ENCODE results near the gene ALDOA. TPM values are rescaled to one million over a fixed set of nuclear protein-coding genes. Genes with fewer than 3 reads are reported as not detected.
A peak's percentile ranks its signal among the peaks of the same experiment; 100 is the strongest.
"Not testable (repeated sequence)": the region's sequence is repeated elsewhere in the genome, so short reads cannot be mapped to it uniquely, and the experiment has no call there.

ALDOA gene
- total RNA-seq, 1 donor from 2014 or later, result 2,037 TPM

DNA sequence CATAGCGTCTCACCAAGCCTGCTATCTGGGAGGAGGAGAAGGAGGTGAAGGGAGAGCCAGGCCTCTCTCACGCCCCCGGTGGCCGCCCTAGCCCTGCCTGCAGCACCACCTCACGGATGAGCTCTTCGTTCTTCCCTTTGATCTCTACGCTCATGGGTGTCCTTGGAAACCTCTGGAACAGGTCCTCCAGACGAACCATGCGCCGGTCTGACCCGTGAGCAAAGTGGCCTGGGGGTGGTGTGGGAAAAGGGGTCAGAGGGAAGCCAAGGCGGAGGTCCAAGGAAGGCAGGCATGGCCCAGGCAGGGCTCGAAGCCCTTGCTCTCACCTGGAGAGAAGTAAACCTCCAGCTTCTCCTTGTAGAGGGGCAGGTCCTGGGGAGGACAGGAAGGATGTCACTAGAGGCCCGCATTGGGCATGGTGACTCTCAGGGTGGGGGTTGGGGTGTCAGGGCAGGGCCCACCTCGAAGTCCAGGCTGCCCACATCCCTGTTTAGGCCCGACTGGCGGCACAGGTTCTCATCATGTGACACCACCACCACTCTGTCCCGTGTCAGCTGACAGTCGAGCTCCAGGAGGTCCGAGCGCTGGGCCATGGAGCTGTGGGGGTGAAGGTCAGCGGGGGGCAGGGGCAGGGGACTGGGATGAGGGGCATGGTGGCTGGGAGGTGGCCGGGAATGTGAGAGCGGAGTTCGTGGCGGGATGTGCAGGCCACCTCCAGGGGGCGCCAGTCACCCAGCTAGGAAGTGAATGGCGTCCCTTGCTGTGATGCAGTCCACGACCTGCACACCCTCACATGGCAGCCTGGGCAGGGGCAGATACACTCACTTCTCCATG, 46.9 kb downstream of the ALDOA start:
- Mint-ChIP-seq H3K27me3 (ENCODE audit: low read depth) (no peaks in the 10 kb centered on the region), H3K4me1 (ENCODE audit: low read depth) (no peaks in the 10 kb centered on the region), H3K36me3 (ENCODE audit: low read depth) (peaks cover 27% of the 10 kb centered on the region), H3K27ac (no peak overlapping the region), H3K4me3 (ENCODE audit: low read depth) (no peak overlapping the region), H3K9me3 (no peaks in the 10 kb centered on the region)
- DNase-seq (ENCODE audit: low spot score), result peak; percentile 53
- intact Hi-C loops (cut with micrococcal nuclease), result no loop called here

DNA sequence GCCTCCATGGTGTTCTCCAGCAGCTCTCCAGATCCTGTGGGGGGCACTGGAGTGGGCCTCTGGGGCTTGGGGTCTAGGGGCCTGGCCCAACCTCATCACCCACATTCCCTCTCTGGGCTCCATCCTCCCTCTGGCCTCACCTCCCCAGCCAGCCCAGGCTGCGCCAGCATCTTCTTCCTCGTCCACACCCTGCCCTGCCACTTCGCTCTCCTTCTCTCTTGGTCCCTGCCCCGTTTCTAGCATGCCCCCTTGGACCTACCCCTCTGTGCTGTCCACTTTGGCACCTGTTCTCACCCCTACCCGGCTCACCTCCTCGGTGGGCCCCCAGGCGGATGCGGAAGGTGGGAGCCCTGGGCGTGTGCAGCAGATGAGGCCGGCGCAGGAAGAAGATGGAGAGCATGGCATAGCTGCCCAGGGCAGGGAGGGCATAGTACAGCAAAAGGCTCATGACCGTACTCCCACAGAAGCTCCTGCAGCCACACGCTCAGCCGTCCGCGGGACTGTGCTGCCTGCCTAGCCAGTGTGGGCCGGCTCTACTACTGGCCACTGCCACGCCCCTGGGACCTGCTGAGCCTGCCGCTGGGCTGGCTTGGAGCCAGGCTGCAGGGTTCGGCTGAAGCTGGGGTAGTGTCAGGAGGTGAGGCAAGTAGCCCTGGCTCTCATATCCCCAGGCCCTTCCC, 47.6 kb downstream of the ALDOA start, which contains the start of gene GDPD3:
GDPD3 (minus strand) TSS at position 507 of the 680 bp plus-strand sequence; CDS start at position 448, 59 bp downstream.
- peaks cover 25% of the 10 kb centered on the region for H3K36me3 Mint-ChIP-seq (ENCODE audit: low read depth)
- H3K4me3 Mint-ChIP-seq (ENCODE audit: low read depth), result no peak within 1 kb of the TSS
- H3K4me1 Mint-ChIP-seq (ENCODE audit: low read depth), result no peaks in the 10 kb centered on the region
- no peak for DNase-seq (ENCODE audit: low spot score)
- H3K27me3 Mint-ChIP-seq (ENCODE audit: low read depth), result no peaks in the 10 kb centered on the region
- no peak within 1 kb of the TSS for H3K27ac Mint-ChIP-seq
- intact Hi-C loops (cut with micrococcal nuclease), result no loop called here
- no peaks in the 10 kb centered on the region for H3K9me3 Mint-ChIP-seq

DNA sequence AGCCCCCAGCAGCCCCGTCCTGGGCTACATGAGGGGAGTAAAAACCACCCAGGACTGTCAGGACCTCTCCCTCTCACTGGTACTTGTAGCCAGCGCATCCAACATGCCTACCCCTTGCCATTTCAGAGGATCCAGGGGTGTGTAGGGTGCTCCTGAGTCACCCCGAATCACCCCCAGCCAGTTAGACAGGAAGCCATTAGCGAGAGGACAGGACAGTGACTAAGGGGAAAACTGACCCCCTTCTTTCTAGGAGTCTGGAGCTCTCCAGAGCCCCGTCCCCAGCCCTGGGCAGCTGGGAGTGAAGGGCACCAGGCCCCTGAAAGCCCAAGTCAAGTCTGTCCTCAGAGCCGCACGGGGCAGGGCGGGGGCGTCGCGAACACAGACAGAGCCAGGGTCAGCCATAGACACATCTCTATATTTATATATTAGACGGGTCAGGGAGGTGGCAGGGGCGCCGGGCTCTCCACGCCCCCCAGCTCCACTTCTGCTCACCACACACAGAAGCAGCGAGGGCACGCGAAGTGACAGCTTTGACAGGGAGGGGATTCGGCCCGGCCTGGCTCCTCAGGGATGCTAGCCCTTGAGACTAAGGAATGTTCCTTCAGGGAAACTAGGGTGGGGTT, 48.3 kb downstream of the ALDOA start:
- Mint-ChIP-seq H3K27ac (no peak overlapping the region), H3K27me3 (ENCODE audit: low read depth) (no peaks in the 10 kb centered on the region), H3K9me3 (no peaks in the 10 kb centered on the region), H3K4me3 (ENCODE audit: low read depth) (no peak overlapping the region), H3K4me1 (ENCODE audit: low read depth) (no peaks in the 10 kb centered on the region), H3K36me3 (ENCODE audit: low read depth) (peaks cover 26% of the 10 kb centered on the region)
- intact Hi-C loops (cut with micrococcal nuclease), result no loop called here
- no peak for DNase-seq (ENCODE audit: low spot score)

DNA sequence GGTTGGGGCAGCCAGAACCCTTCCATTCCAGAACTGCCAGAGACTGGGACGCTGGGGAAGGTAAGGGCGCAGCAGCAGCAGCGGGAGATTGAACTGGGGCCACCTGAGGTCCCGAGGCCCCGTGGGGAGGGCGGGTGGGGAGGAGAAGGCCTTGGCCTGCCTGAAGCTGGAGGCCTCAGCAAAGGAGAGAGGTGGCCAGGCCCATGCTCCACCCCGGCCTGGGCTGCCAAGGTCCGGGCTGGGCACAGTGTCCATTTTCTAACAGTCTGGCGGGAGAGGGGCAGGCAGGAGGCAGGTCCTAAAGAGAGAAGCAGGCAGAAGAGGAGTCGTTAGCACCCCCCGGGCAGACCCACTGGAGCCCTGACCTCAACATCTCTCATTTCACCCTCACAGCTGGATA, 48.9 kb downstream of the ALDOA start:
- H3K36me3 Mint-ChIP-seq (ENCODE audit: low read depth), result peaks cover 30% of the 10 kb centered on the region
- intact Hi-C loops (cut with micrococcal nuclease), result no loop called here
- H3K27ac Mint-ChIP-seq, result no peak overlapping the region
- peaks cover 3% of the 10 kb centered on the region for H3K4me1 Mint-ChIP-seq (ENCODE audit: low read depth)
- H3K4me3 Mint-ChIP-seq (ENCODE audit: low read depth), result no peak overlapping the region
- no peak for DNase-seq (ENCODE audit: low spot score)
- no peaks in the 10 kb centered on the region for H3K27me3 Mint-ChIP-seq (ENCODE audit: low read depth)
- no peaks in the 10 kb centered on the region for H3K9me3 Mint-ChIP-seq

DNA sequence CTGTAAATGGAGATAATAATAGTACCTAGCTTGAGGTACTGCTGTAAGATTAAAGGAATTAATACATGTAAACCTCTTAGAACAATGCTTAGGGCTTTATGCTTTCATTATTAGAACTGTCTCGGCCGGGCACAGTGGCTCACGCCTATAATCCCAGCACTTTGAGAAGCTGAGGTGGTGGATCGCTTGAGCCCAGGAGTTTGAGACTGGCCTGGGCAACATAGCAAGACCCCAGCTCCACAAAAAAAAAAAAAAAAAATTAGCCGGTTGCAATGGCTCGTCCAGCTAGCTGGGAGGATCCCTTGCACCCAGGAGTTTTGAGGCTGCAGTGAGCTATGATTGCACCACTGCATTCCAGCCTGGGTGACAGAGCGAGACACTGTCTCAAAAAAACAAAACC, 49.3 kb downstream of the ALDOA start:
- H3K9me3 Mint-ChIP-seq; H3K4me3 Mint-ChIP-seq (ENCODE audit: low read depth); H3K4me1 Mint-ChIP-seq (ENCODE audit: low read depth); H3K27ac Mint-ChIP-seq; DNase-seq (ENCODE audit: low spot score); H3K27me3 Mint-ChIP-seq (ENCODE audit: low read depth); intact Hi-C loops (cut with micrococcal nuclease): not testable (repeated sequence)
- H3K36me3 Mint-ChIP-seq (ENCODE audit: low read depth), result peaks cover 32% of the 10 kb centered on the region

DNA sequence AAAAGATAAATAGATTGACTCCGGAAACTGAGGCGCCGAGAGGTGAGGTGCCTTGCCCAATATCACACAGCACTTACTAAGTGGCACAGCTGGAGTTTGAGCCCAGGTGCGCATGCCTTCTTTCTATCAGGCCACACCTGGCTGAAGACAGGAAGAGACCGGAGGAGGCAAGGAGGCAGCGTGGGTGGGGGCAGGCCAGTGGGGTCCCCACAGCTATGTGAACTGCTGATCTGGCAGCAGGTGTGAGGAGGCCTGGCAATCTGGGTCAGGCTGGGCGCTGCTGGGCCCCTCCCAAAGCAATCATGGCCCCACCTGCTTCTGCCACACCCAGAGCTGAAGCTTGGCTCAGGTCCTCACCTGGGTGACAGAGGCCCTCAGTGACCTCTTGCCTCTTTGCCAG, 49.7 kb downstream of the ALDOA start:
- DNase-seq (ENCODE audit: low spot score), result no peak
- Mint-ChIP-seq H3K27me3 (ENCODE audit: low read depth) (no peaks in the 10 kb centered on the region), H3K36me3 (ENCODE audit: low read depth) (peaks cover 32% of the 10 kb centered on the region), H3K4me1 (ENCODE audit: low read depth) (peaks cover 7% of the 10 kb centered on the region), H3K27ac (no peak overlapping the region), H3K4me3 (ENCODE audit: low read depth) (no peak overlapping the region), H3K9me3 (no peaks in the 10 kb centered on the region)
- intact Hi-C loops (cut with micrococcal nuclease), result no loop called here

DNA sequence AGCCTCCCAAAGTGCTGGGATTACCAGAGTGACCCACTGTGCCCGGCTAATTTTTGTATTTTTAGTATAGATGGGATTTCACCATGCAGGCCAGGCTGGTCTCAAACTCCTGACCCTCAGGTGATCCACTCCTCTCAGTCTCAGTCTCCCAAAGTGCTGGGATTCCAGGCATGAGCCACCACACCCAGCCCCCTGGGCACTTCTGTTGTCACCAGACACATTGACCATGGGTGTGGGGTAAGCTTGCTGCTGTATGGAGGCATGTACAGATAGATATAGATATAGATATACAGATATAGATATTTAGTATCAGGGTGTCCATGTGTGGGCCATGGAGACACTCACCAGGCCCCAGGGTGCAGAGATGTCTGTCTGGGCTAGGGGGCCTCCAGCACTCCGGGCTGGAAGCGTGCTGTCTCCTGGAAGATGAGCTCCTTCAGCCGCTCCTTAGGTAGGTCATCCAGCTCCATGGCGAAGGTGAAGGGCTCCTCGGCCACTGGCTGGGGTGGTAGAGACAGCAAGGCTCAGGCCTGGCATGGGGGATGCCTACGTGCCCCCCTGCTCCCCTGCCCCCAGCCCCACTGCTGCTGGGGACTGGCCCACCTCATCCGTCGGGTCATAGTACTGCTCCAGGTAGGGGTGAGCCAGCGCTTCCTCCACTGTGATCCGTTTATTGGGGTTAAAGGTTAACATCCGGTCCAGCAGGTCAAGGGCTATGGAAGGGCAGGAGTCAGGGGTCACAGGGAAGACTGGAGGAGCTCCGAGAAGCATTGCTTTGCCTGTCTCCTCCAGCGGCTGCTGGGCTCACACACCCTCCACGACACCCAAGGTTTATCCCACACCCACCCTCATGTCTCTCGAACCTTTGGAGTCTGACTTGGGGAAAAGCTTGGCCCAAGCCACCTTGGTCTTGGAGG, 51.0 kb downstream of the ALDOA start:
- Mint-ChIP-seq H3K9me3 (no peaks in the 10 kb centered on the region), H3K36me3 (ENCODE audit: low read depth) (peaks cover 28% of the 10 kb centered on the region), H3K4me1 (ENCODE audit: low read depth) (peaks cover 12% of the 10 kb centered on the region), H3K27ac (no peak overlapping the region), H3K27me3 (ENCODE audit: low read depth) (no peaks in the 10 kb centered on the region), H3K4me3 (ENCODE audit: low read depth) (no peak overlapping the region)
- intact Hi-C loops (cut with micrococcal nuclease), result no loop called here
- DNase-seq (ENCODE audit: low spot score), result no peak

DNA sequence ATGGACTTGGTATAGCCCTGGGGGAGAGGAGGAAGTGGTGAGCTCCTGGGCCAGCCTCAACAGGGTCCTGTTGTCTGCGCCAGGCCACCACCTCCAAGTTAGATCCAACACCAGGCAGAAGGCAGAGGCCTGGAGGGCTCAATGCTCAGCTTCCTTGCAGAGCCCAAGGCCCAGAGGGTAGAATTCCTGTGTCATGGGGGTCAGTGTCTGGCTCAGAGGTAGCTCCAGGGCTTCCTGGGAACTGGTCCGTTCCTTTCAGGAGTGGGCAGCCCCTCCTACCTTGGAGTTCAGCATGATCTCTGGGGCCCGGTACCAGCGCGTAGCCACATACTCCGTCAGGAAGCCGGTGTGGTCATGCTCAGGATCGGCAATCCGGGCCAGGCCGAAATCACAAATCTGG, 52.2 kb downstream of the ALDOA start:
- intact Hi-C loops (cut with micrococcal nuclease), result no loop called here
- DNase-seq (ENCODE audit: low spot score), result no peak
- Mint-ChIP-seq H3K9me3 (no peaks in the 10 kb centered on the region), H3K27me3 (ENCODE audit: low read depth) (no peaks in the 10 kb centered on the region), H3K36me3 (ENCODE audit: low read depth) (peaks cover 26% of the 10 kb centered on the region), H3K4me3 (ENCODE audit: low read depth) (no peak overlapping the region), H3K27ac (no peak overlapping the region), H3K4me1 (ENCODE audit: low read depth) (peaks cover 18% of the 10 kb centered on the region)

DNA sequence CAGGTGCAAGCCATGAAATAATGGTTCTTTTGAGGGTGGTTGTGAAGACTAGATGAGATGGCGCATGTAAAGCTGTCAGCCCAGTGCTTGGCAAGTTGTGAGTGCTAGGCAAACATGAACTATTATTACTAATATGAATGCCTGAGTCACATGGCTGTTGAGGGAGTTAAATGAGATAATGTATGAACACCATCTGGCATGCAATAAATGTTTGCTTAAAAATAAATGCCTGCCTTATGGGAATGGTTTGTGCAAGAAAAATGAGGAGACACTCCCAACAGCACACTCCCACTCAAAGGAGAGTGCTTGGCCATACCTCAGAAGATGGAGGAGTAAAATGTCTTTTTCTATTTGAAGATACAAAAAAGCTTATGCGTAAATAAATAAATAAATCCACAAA, 53.9 kb downstream of the ALDOA start:
- Mint-ChIP-seq H3K27ac (no peak overlapping the region), H3K4me3 (ENCODE audit: low read depth) (no peak overlapping the region), H3K9me3 (no peaks in the 10 kb centered on the region), H3K4me1 (ENCODE audit: low read depth) (peaks cover 19% of the 10 kb centered on the region), H3K27me3 (ENCODE audit: low read depth) (no peaks in the 10 kb centered on the region), H3K36me3 (ENCODE audit: low read depth) (peaks cover 19% of the 10 kb centered on the region)
- no peak for DNase-seq (ENCODE audit: low spot score)
- intact Hi-C loops (cut with micrococcal nuclease), result no loop called here

Other genes with a start within 250 kb of the ALDOA start
- gene PAGR1, start 249.6 kb upstream of the ALDOA start, total RNA-seq, result 27.6 and 29.5 TPM in 2 replicates
- 130 and 135 TPM in 2 replicates for gene MVP, start 245.3 kb upstream of the ALDOA start, total RNA-seq
- 64.2 and 66.6 TPM in 2 replicates for gene CDIPT, start 202.5 kb upstream of the ALDOA start, total RNA-seq
- gene SEZ6L2, start 166.2 kb upstream of the ALDOA start, total RNA-seq, result 0.11 and 0.55 TPM in 2 replicates
- 2.1 and 2.2 TPM in 2 replicates for gene ASPHD1, start 165.3 kb upstream of the ALDOA start, total RNA-seq
- gene KCTD13, start 139.5 kb upstream of the ALDOA start, total RNA-seq, result 39.7 and 47.5 TPM in 2 replicates
- 52.1 and 59.0 TPM in 2 replicates for gene TMEM219, start 103.7 kb upstream of the ALDOA start, total RNA-seq
- gene TAOK2, start 91.9 kb upstream of the ALDOA start, total RNA-seq, result 36.0 and 36.5 TPM in 2 replicates
- 40.3 and 40.7 TPM in 2 replicates for gene HIRIP3, start 70.1 kb upstream of the ALDOA start, total RNA-seq
- gene INO80E, start 69.5 kb upstream of the ALDOA start, total RNA-seq, result 112 and 119 TPM in 2 replicates
- gene DOC2A, start 54.7 kb upstream of the ALDOA start, total RNA-seq, result 0.87 and 1.2 TPM in 2 replicates
- not detected in 2 replicates for gene C16orf92, start 42.6 kb upstream of the ALDOA start, total RNA-seq
- 2.3 and 2.6 TPM in 2 replicates for gene TLCD3B, start 34.5 kb upstream of the ALDOA start, total RNA-seq
- 143 and 144 TPM in 2 replicates for gene PPP4C, start 10.2 kb downstream of the ALDOA start, total RNA-seq
- gene TBX6, start 26.2 kb downstream of the ALDOA start, total RNA-seq, result 2.7 and 2.9 TPM in 2 replicates
- gene YPEL3, start 30.5 kb downstream of the ALDOA start, total RNA-seq, result 14.0 and 14.2 TPM in 2 replicates
- gene GDPD3, start 47.8 kb downstream of the ALDOA start, total RNA-seq, result 6.4 and 7.7 TPM in 2 replicates
- gene MAPK3, start 57.5 kb downstream of the ALDOA start, total RNA-seq, result 61.9 and 63.9 TPM in 2 replicates
- 843 and 845 TPM in 2 replicates for gene CORO1A, start 117.8 kb downstream of the ALDOA start, total RNA-seq
- 225 and 245 TPM in 2 replicates for gene BOLA2B, start 127.9 kb downstream of the ALDOA start, total RNA-seq
- 58.4 and 65.3 TPM in 2 replicates for gene SLX1A, start 128.1 kb downstream of the ALDOA start, total RNA-seq
- 13.6 and 19.1 TPM in 2 replicates for gene SULT1A3, start 133.5 kb downstream of the ALDOA start, total RNA-seq
- gene NPIPB13, start 182.7 kb downstream of the ALDOA start, total RNA-seq, result 14.9 and 16.8 TPM in 2 replicates